Measurements from ENCODE around the gene ACOX1.

GRCh38 chr17:75913537-75914210, 65.3 kb downstream of the ACOX1 start:
- no peak for TF ChIP-seq CTCF (IDR thresholded peaks at IDR 0.05)
- no peak for TF ChIP-seq POLR2A (IDR thresholded peaks at IDR 0.05)
- no peak for TF ChIP-seq EP300 (IDR thresholded peaks at IDR 0.05)
- no peak for TF ChIP-seq POLR2AphosphoS5 (IDR thresholded peaks at IDR 0.05)

Measured in upper lobe of left lung (tissue), 4 donors.